ENCODE results near the gene PPP2R3C. TPM values are rescaled to one million over a fixed set of nuclear protein-coding genes. Genes with fewer than 3 reads are reported as not detected.

Gene PPP2R3C
- total and polyA plus RNA-seq, 2 of the 13 experiments (the other 11 are each of a cell fraction or from before 2014, with no cell fraction given) = 63.4 to 102 TPM

- peak; percentile 93 for TF ChIP-seq DZIP1 (CRISPR knock-in tag; IDR thresholded peaks at IDR 0.05)
- TF ChIP-seq IKZF1 (IDR thresholded peaks at IDR 0.05) = no peak
- peak; percentile 53; the same call in 1 of the 2 replicates for TF ChIP-seq TRAFD1 (CRISPR knock-in tag; IDR thresholded peaks at IDR 0.05; ENCODE audit: borderline replicate concordance)
- TF ChIP-seq ZNF331 (CRISPR knock-in tag; IDR thresholded peaks at IDR 0.05) = peak; percentile 79
- peak; percentile 91; the same call in 1 of the 2 replicates for TF ChIP-seq CBFB (CRISPR knock-in tag; IDR thresholded peaks at IDR 0.05)
- TF ChIP-seq ZFP36 (IDR thresholded peaks at IDR 0.05; ENCODE audit: borderline replicate concordance, low read depth, low read length, partially characterized antibody) = no peak
- TF ChIP-seq SMAD3 (CRISPR knock-in tag; IDR thresholded peaks at IDR 0.05) = peak; percentile 67
- TF ChIP-seq ISL2 (CRISPR knock-in tag; IDR thresholded peaks at IDR 0.05) = peak; percentile 84
- TF ChIP-seq ZNF234 (CRISPR knock-in tag; conservative IDR thresholded peaks at IDR 0.05) = no peak; the same call in 1 of the 2 replicates
- no peak for TF ChIP-seq TEAD3 (CRISPR knock-in tag; optimal IDR thresholded peaks at IDR 0.05; ENCODE audit: borderline replicate concordance)
- TF ChIP-seq, protein P1, sequence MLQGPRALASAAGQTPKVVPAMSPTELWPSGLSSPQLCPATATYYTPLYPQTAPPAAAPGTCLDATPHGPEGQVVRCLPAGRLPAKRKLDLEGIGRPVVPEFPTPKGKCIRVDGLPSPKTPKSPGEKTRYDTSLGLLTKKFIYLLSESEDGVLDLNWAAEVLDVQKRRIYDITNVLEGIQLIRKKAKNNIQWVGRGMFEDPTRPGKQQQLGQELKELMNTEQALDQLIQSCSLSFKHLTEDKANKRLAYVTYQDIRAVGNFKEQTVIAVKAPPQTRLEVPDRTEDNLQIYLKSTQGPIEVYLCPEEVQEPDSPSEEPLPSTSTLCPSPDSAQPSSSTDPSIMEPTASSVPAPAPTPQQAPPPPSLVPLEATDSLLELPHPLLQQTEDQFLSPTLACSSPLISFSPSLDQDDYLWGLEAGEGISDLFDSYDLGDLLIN (CRISPR knock-in tag; IDR thresholded peaks at IDR 0.05; ENCODE audit: borderline replicate concordance) = peak; percentile 94; the same call in 1 of the 2 replicates
- TF ChIP-seq SOX6 (IDR thresholded peaks at IDR 0.05) = no peak
- TF ChIP-seq SOX6 (CRISPR knock-in tag; IDR thresholded peaks at IDR 0.05) = peak; percentile 80
- TF ChIP-seq, protein P2, sequence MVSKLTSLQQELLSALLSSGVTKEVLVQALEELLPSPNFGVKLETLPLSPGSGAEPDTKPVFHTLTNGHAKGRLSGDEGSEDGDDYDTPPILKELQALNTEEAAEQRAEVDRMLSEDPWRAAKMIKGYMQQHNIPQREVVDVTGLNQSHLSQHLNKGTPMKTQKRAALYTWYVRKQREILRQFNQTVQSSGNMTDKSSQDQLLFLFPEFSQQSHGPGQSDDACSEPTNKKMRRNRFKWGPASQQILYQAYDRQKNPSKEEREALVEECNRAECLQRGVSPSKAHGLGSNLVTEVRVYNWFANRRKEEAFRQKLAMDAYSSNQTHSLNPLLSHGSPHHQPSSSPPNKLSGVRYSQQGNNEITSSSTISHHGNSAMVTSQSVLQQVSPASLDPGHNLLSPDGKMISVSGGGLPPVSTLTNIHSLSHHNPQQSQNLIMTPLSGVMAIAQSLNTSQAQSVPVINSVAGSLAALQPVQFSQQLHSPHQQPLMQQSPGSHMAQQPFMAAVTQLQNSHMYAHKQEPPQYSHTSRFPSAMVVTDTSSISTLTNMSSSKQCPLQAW (CRISPR knock-in tag; IDR thresholded peaks at IDR 0.05) = peak; percentile 74
- no peak; the same call in 1 of the 2 replicates for TF ChIP-seq FUBP1 (CRISPR knock-in tag; IDR thresholded peaks at IDR 0.05; ENCODE audit: borderline replicate concordance)
- TF ChIP-seq ZNF550 (CRISPR knock-in tag; IDR thresholded peaks at IDR 0.05; ENCODE audit: borderline replicate concordance) = no peak
- peak; percentile 81; the same call in 1 of the 2 replicates for TF ChIP-seq TOPORS (CRISPR knock-in tag; IDR thresholded peaks at IDR 0.05)
- peak; percentile 95 for TF ChIP-seq ZNF513 (CRISPR knock-in tag; conservative IDR thresholded peaks at IDR 0.05)
Observed at GRCh38 chr14:35046048-35046750, 75.6 kb downstream of the PPP2R3C start, which contains the start of gene FAM177A1 (continued).
